Duodenal mucosa (tissue), 2 donors: ENCODE measurements around the gene YY1AP1.
A peak's percentile ranks its signal among the peaks of the same experiment; 100 is the strongest.
"Not testable (repeated sequence)": the region's sequence is repeated elsewhere in the genome, so short reads cannot be mapped to it uniquely, and the experiment has no call there.

Experiments
- H3K27ac ChIP-seq: one replicate; pipeline ENCODE4 v1.7.0; 2013; ENCODE audit warnings: low read depth, low read length
- H3K27me3 ChIP-seq, 2 donors: one replicate each; pipeline ENCODE4 v1.7.0; 2013; ENCODE audit warnings: low read length in 2 of 2, control low read depth in 1 of 2; ENCODE audit not compliant: insufficient read depth in 2 of 2, control insufficient read depth in 1 of 2
- H3K36me3 ChIP-seq, 2 donors: one replicate each; pipeline ENCODE4 v1.7.0; 2013; ENCODE audit warnings: low read length in 2 of 2, control low read depth in 1 of 2; ENCODE audit not compliant: insufficient read depth in 2 of 2, control insufficient read depth in 1 of 2
- H3K4me1 ChIP-seq, 2 donors: one replicate each; pipeline ENCODE4 v1.7.0; 2013; ENCODE audit warnings: low read length in 2 of 2, control low read depth in 1 of 2; ENCODE audit not compliant: insufficient read depth in 2 of 2, control insufficient read depth in 1 of 2
- H3K4me3 ChIP-seq, 2 donors: one replicate each; pipeline ENCODE4 v1.7.0; 2013; ENCODE audit warnings: low read length in 2 of 2, low read depth in 1 of 2
- H3K9ac ChIP-seq, 2 donors: one replicate each; pipeline ENCODE4 v1.7.0; 2013; ENCODE audit warnings: low read length in 2 of 2, low read depth in 1 of 2
- H3K9me3 ChIP-seq, 2 donors: one replicate each; pipeline ENCODE4 v1.7.0; 2013; ENCODE audit warnings: low read length in 2 of 2, control low read depth in 1 of 2; ENCODE audit not compliant: control insufficient read depth in 1 of 2

YY1AP1 gene

DNA sequence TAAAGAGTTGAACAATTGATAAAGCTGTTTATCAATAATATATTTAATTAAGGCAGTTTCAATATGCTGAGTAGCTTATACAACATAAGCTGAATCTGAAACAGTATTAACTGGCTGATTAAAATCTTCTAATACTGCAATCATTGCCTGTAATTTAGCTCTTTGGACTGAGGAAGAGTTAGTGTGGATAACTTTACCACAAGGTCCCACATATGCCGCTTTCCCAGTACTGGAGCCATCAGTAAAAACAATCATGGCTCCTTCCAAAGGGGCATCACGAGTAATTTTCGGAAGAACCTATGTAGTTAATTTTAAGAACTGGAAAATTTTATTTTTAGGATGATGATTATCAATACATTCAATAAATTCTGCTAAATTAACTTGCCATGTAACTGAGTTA lies 7.0 kb upstream of the YY1AP1 start:
- Histone ChIP-seq H3K9ac (no peak overlapping the region), H3K27ac (no peak overlapping the region), H3K27me3 (no peaks in the 10 kb centered on the region), H3K4me3 (no peak overlapping the region), H3K36me3 (peaks cover 6 to 13% of the 10 kb centered on the region in 2 donors), H3K9me3 (peaks cover 0 to 11% of the 10 kb centered on the region in 2 donors), H3K4me1 (peaks cover under 1 to 10% of the 10 kb centered on the region in 2 donors)

GRCh38 chr1:155695072-155695471 lies 6.5 kb upstream of the YY1AP1 start:
- no peaks in the 10 kb centered on the region for H3K27me3 ChIP-seq
- H3K9me3 ChIP-seq, result peaks cover 0 to 11% of the 10 kb centered on the region in 2 donors
- H3K27ac ChIP-seq, result no peak overlapping the region
- peak overlapping the region in 1 of 2 donors; percentile 4 for H3K4me3 ChIP-seq
- peaks cover 6 to 13% of the 10 kb centered on the region in 2 donors for H3K36me3 ChIP-seq
- peaks cover 6 to 10% of the 10 kb centered on the region in 2 donors for H3K4me1 ChIP-seq
- H3K9ac ChIP-seq, result no peak overlapping the region

DNA sequence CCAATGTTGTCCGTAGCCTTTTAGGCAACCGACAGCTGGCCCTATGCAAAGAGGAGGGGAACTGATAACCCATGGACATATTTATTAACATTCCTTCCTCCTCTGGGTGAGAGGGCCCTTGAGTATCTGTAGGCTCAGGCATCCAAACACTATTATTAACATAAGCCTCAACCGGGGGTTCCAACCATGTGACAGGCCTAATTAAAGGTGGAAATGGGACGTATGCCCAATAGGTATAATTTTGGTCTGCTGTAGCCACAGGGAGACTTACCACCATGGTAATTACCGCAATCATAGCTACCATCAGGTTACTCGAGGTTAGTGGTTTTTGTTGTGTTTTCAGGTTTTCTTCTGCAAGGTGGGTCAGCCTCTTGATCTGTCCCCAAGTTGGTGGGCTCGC lies 5.6 kb upstream of the YY1AP1 start:
- H3K4me1 ChIP-seq, result peaks cover 10% of the 10 kb centered on the region in 2 donors
- H3K27me3 ChIP-seq, result no peaks in the 10 kb centered on the region
- H3K9ac ChIP-seq, result no peak overlapping the region
- no peak overlapping the region for H3K27ac ChIP-seq
- peaks cover 6 to 13% of the 10 kb centered on the region in 2 donors for H3K36me3 ChIP-seq
- H3K4me3 ChIP-seq, result no peak overlapping the region
- H3K9me3 ChIP-seq, result peaks cover 0 to 11% of the 10 kb centered on the region in 2 donors

DNA sequence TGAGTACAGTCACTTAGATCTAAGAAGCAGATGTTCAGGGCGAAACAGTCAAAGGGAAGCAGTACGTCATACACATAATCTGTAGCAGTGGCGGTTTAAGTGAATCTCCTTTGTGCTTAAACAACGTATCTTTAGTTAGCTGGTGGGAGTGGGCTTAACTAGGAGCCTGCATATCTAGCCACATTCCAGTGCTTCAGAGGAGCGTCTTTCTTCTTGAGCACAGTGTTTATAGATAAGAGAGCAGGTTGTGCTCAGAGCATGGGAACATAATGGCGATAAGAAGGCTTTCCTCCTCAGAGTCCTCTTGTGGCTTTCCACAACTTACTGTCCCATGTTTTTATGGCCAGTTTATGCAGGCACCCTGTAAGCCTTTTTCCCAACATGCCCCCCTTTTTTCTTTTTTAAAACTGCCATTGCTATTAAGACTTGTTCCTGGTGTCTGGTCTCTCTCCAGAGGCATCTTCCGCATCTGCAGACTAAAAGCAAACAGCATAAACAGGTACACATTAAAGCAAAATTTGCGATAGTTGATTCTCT lies 3.5 kb upstream of the YY1AP1 start:
- Histone ChIP-seq H3K9ac (no peak overlapping the region), H3K4me3 (no peak overlapping the region), H3K36me3 (peaks cover 6 to 13% of the 10 kb centered on the region in 2 donors), H3K4me1 (peaks cover 5 to 10% of the 10 kb centered on the region in 2 donors), H3K27me3 (no peaks in the 10 kb centered on the region), H3K9me3 (peaks cover 0 to 11% of the 10 kb centered on the region in 2 donors), H3K27ac (no peak overlapping the region)

DNA sequence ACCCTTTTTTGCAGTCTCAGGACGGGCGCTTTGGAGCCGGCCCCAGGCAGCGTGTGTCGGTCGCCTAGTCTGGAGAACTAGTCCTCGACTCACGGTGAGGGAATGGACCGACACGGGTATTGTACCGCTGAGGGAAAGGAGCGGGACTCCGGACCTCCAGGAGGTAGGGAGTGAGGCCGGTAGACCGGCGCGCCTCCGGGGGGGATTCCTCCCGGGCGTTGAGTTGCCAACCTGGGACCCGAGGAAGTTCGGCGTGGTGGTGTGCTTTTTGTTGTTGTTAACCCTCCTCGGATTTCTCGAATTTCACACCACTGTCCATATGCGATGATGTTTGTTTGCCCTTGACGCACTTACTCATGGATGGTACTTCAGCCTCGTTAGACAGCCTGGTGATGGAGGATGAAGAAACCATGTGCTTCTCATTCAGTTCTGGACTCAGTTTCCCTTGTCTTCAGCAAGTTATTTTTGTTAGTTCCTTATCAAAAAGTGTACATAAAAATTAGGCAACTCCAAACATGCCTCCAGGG lies 570 bp upstream of the YY1AP1 start, which contains the start of gene DAP3:
Gene DAP3 (plus strand): TSS at position 11 of the 527 bp plus-strand sequence. CDS start 20,689 bp downstream, outside the sequence.
- H3K36me3 ChIP-seq, result peaks cover 6 to 13% of the 10 kb centered on the region in 2 donors
- peak within 1 kb of the TSS; percentile 73 to 97 for H3K9ac ChIP-seq
- peaks cover 4 to 19% of the 10 kb centered on the region in 2 donors for H3K4me1 ChIP-seq
- not testable (repeated sequence) for H3K27me3 ChIP-seq
- peaks cover 0 to 11% of the 10 kb centered on the region in 2 donors for H3K9me3 ChIP-seq
- peak within 1 kb of the TSS; percentile 98 for H3K27ac ChIP-seq
- peak within 1 kb of the TSS; percentile 87 to 93 for H3K4me3 ChIP-seq

DNA sequence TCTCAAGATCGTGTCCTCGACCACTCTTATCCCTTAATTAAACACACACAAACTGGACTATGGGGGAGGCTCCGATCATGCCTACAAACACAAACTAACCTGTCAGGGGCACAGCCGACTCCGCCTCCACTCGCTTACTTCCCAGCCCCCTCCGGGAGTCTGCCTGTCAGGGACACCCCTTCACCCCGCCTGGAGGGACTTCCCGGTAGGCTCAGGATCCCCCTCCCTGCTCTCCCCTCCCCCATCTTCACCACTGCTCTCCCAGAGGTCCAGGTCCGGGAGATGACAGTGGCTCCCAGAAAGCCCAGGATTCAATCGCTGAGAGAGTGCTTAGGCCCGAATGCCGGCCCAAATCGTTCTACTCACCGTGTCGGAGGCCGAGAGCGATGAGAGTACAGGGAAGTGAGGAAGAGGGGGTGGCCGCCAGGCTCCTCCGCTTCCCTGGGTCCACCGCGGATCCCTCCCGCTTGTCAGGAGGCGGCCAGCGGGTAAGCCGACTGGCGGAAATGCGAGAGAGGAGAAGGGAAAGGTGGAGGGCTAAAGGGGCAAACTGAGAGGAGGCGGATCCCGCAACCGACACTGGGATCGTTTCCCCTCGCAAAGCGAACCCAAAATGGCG lies 760 bp downstream of the YY1AP1 start:
- peaks cover 4 to 19% of the 10 kb centered on the region in 2 donors for H3K4me1 ChIP-seq

DNA sequence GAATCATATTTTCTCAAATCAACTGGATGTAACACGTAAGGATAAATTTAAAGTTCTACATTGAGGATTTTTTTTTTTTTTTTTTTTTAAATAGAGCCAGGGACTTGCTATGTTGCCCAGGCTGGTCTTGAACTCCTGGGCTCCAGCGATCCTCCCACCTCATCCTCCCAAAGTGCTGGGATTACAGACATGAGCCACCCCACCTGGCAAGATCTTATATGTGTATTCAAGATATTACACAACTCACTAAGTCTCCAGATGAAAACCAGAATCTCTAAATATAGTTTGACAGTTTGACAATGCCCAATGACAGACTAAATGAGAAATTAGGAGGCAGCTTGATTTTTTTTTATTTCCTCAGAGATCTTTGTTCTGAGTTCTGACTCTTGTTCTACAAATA lies 6.8 kb downstream of the YY1AP1 start:
- no peak overlapping the region for H3K27ac ChIP-seq
- H3K9me3 ChIP-seq, result no peaks in the 10 kb centered on the region
- peaks cover 11 to 35% of the 10 kb centered on the region in 2 donors for H3K36me3 ChIP-seq
- no peaks in the 10 kb centered on the region for H3K27me3 ChIP-seq
- peaks cover 4 to 9% of the 10 kb centered on the region in 2 donors for H3K4me1 ChIP-seq
- H3K9ac ChIP-seq, result no peak overlapping the region
- no peak overlapping the region for H3K4me3 ChIP-seq

More for the DNA sequence above, 760 bp downstream of the YY1AP1 start:
- peak overlapping the region; percentile 73 to 97 for H3K9ac ChIP-seq
- not testable (repeated sequence) for H3K27me3 ChIP-seq
- H3K4me3 ChIP-seq, result peak overlapping the region; percentile 87 to 93
- H3K9me3 ChIP-seq, result peaks cover 0 to 11% of the 10 kb centered on the region in 2 donors
- peak overlapping the region; percentile 87 for H3K27ac ChIP-seq
- H3K36me3 ChIP-seq, result peaks cover 6 to 13% of the 10 kb centered on the region in 2 donors

DNA sequence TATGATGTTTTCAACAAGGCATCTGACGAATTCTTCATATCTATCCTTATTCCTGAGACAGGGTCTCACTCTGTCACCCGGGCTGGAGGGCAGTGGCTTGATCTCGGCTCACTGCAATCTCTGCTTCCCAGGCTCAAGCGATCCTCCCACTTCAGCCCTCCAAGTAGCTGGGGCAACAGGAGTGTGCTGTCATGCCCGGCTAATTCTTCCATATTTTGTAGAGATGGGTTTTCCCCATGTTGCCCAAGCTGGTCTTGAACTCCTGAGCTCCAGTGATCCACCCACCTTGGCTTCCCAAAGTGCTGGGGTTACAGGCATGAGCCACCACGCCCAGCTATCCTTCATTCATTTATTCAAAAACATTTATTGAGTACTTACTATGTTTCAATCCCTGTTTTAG lies 8.0 kb downstream of the YY1AP1 start:
- Histone ChIP-seq H3K36me3 (peaks cover 19 to 47% of the 10 kb centered on the region in 2 donors), H3K27ac (no peak overlapping the region), H3K27me3 (no peaks in the 10 kb centered on the region), H3K9ac (no peak overlapping the region), H3K4me1 (no peaks in the 10 kb centered on the region), H3K4me3 (no peak overlapping the region), H3K9me3 (no peaks in the 10 kb centered on the region)

- H3K27me3 ChIP-seq, H3K4me1 ChIP-seq, H3K9ac ChIP-seq, H3K4me3 ChIP-seq, H3K9me3 ChIP-seq, H3K27ac ChIP-seq: not testable (repeated sequence)
- peaks cover 23 to 60% of the 10 kb centered on the region in 2 donors for H3K36me3 ChIP-seq
Measured at GRCh38 chr1:155678992-155679391, 9.6 kb downstream of the YY1AP1 start.

- Histone ChIP-seq H3K36me3 (peaks cover 26 to 66% of the 10 kb centered on the region in 2 donors), H3K27ac (no peak overlapping the region), H3K4me1 (no peaks in the 10 kb centered on the region), H3K27me3 (no peaks in the 10 kb centered on the region), H3K9ac (no peak overlapping the region), H3K4me3 (no peak overlapping the region), H3K9me3 (no peaks in the 10 kb centered on the region)
Measured at GRCh38 chr1:155678027-155678426, 10.5 kb downstream of the YY1AP1 start.
